Liver (tissue), 9 donors: ENCODE data around the gene CDC42SE2. TPM values are rescaled to one million over a fixed set of nuclear protein-coding genes. Genes with fewer than 3 reads are reported as not detected.

Experiments used
- DNase-seq: peaks from one replicate; pipeline ENCODE4 v3.0.0-alpha.2; 2017; ENCODE audit warnings: low spot score
- H3K27ac ChIP-seq, 2 donors: one replicate each; pipeline ENCODE4 v1.7.0; 2013; ENCODE audit warnings: inconsistent platforms in 2 of 2, low read length in 2 of 2, control low read depth in 1 of 2, low read depth in 1 of 2, mild to moderate bottlenecking in 1 of 2
- H3K27me3 ChIP-seq, 4 donors: one replicate each; pipeline versions ENCODE4 v1.6.1 to v1.7.0; 2013; ENCODE audit warnings: low read length in 3 of 4, inconsistent platforms in 1 of 4, mild to moderate bottlenecking in 1 of 4, moderate library complexity in 1 of 4; ENCODE audit not compliant: control insufficient read depth in 4 of 4, insufficient read depth in 4 of 4
- H3K36me3 ChIP-seq, 4 donors: one replicate each; pipeline versions ENCODE4 v1.6.1 to v1.7.0; 2013; ENCODE audit warnings: low read length in 3 of 4, mild to moderate bottlenecking in 3 of 4, low read depth in 1 of 4, moderate library complexity in 1 of 4; ENCODE audit not compliant: control insufficient read depth in 4 of 4, insufficient read depth in 3 of 4
- H3K4me1 ChIP-seq, 4 donors: one replicate each; pipeline versions ENCODE4 v1.6.1 to v1.7.0; 2013; ENCODE audit warnings: low read length in 3 of 4, mild to moderate bottlenecking in 3 of 4, moderate library complexity in 1 of 4; ENCODE audit not compliant: control insufficient read depth in 4 of 4, insufficient read depth in 4 of 4
- H3K4me3 ChIP-seq, 3 donors: one replicate each; pipeline versions ENCODE4 v1.6.1 to v1.7.0; 2013; ENCODE audit warnings: low read length in 3 of 3, control low read depth in 1 of 3, low read depth in 1 of 3, mild to moderate bottlenecking in 1 of 3
- H3K9ac ChIP-seq, 2 donors: one replicate each; pipeline ENCODE4 v1.7.0; 2013; ENCODE audit warnings: low read length in 2 of 2, mild to moderate bottlenecking in 2 of 2, moderate library complexity in 2 of 2, control low read depth in 1 of 2, low read depth in 1 of 2
- H3K9me3 ChIP-seq, 4 donors: one replicate each; pipeline versions ENCODE4 v1.6.1 to v1.7.0; 2013; ENCODE audit warnings: low read length in 3 of 4; ENCODE audit not compliant: control insufficient read depth in 4 of 4
- ATF3 ChIP-seq: IDR thresholded peaks from 2 replicates; pipeline ENCODE4 v1.6.1; 2016; ENCODE audit warnings: antibody characterized with exemption
- EGR1 ChIP-seq, 2 donors: IDR thresholded peaks; 2 replicates each; pipeline ENCODE4 v1.6.1; 2016 to 2018; ENCODE audit warnings: antibody characterized with exemption in 2 of 2, low read depth in 2 of 2
- FOXA1 ChIP-seq: IDR thresholded peaks from 2 replicates; pipeline ENCODE4 v1.6.1; 2016; ENCODE audit warnings: antibody characterized with exemption
- FOXA2 ChIP-seq: IDR thresholded peaks from 2 replicates; pipeline ENCODE4 v1.6.1; 2016; ENCODE audit warnings: antibody characterized with exemption
- GABPA ChIP-seq, 2 donors: IDR thresholded peaks in 1 of 2; conservative IDR thresholded peaks in 1 of 2; 2 replicates each; pipeline ENCODE4 v1.6.1; 2016; ENCODE audit warnings: antibody characterized with exemption in 2 of 2, mild to moderate bottlenecking in 1 of 2, moderate library complexity in 1 of 2
- HNF4A ChIP-seq, 2 donors: conservative IDR thresholded peaks; 2 replicates each; pipeline ENCODE4 v1.6.1; 2016; ENCODE audit warnings: antibody characterized with exemption in 2 of 2, mild to moderate bottlenecking in 2 of 2
- HNF4G ChIP-seq: IDR thresholded peaks from 2 replicates; pipeline ENCODE4 v1.6.1; 2016; ENCODE audit warnings: antibody characterized with exemption
- JUND ChIP-seq, 2 donors: IDR thresholded peaks; 2 replicates each; pipeline ENCODE4 v1.6.1; 2016; ENCODE audit warnings: antibody characterized with exemption in 2 of 2
- NR2F2 ChIP-seq: IDR thresholded peaks from 2 replicates; pipeline ENCODE4 v1.6.1; 2016; ENCODE audit warnings: antibody characterized with exemption
- RAD21 ChIP-seq, 2 donors: IDR thresholded peaks; 2 replicates each; pipeline ENCODE4 v1.6.1; 2016; ENCODE audit warnings: antibody characterized with exemption in 2 of 2, mild to moderate bottlenecking in 2 of 2
- RXRA ChIP-seq, 2 donors: IDR thresholded peaks; 2 replicates each; pipeline ENCODE4 v1.6.1; 2017 to 2018; ENCODE audit warnings: antibody characterized with exemption in 2 of 2, mild to moderate bottlenecking in 1 of 2
- SP1 ChIP-seq: IDR thresholded peaks from 2 replicates; pipeline ENCODE4 v1.6.1; 2018; ENCODE audit warnings: antibody characterized with exemption, mild to moderate bottlenecking
- TAF1 ChIP-seq: conservative IDR thresholded peaks from 2 replicates; pipeline ENCODE4 v1.6.1; 2016; ENCODE audit warnings: antibody characterized with exemption, mild to moderate bottlenecking
- YY1 ChIP-seq: IDR thresholded peaks from 2 replicates; pipeline ENCODE4 v1.6.1; 2016; ENCODE audit warnings: antibody characterized with exemption, mild to moderate bottlenecking
- WGBS: extraction: QIAGEN DNeasy Blood & Tissue Kit; methylation state at CpG from one replicate; pipeline ENCODE4 v1.1.7; 2013; 5-methylcytosine and 5-hydroxymethylcytosine counted together
- polyA plus RNA-seq, 2 donors: library from polyadenylated mRNA; stranded (reverse) in 1 of 2; unstranded in 1 of 2; fragments of 200-250 nt in 1 of 2; fragments of >200 nt in 1 of 2; fragmentation: Nextera tagmentation in 1 of 2; extraction: Ambion mirVana in 1 of 2; gene quantifications; one replicate each; pipeline versions ENCODE4 v1.2.1 to v1.2.3, GENCODE V29; 2013 to 2015
- total RNA-seq, 2 donors: library from RNA; depleted of rRNA; stranded (reverse); fragments of >200 nt; gene quantifications; one replicate each; pipeline ENCODE4 v1.2.3, GENCODE V29; 2014
- TF ChIP-seq, protein P1 (sequence below): IDR thresholded peaks from 2 replicates; pipeline ENCODE4 v1.6.1; 2016; ENCODE audit warnings: antibody characterized with exemption
- TF ChIP-seq, protein P2 (sequence below): IDR thresholded peaks from 2 replicates; pipeline ENCODE4 v1.6.1; 2016; ENCODE audit warnings: antibody characterized with exemption, mild to moderate bottlenecking
- TF ChIP-seq, protein P3 (sequence below): fragments of 150-350 bp; IDR thresholded peaks from 2 replicates; pipeline ENCODE4 v1.5.1; 2017; ENCODE audit warnings: improper control_type of control experiment, low read depth, low read length; ENCODE audit not compliant: missing input control
- TF ChIP-seq, protein P4 (sequence below): IDR thresholded peaks from 2 replicates; pipeline ENCODE4 v1.6.1; 2016; ENCODE audit warnings: antibody characterized with exemption
- donor health status: healthy.
- donor health status: healthy.
- donor health status: healthy.
- donor health status: healthy.
- donor health status: healthy.

CDC42SE2 gene
- total and polyA plus RNA-seq, 4 donors = 7.8 to 31.7 (median 17.0) TPM

- H3K36me3 ChIP-seq = no peaks in the 10 kb centered on the region
- 95% methylated on average over 2 of the region's 2 CpGs for WGBS
- H3K27me3 ChIP-seq = no peaks in the 10 kb centered on the region
- H3K4me3 ChIP-seq = no peak overlapping the region
- H3K4me1 ChIP-seq = peaks cover 0 to 2% (median 0%) of the 10 kb centered on the region in 4 donors
- TF ChIP-seq TAF1 (no peak), HNF4A (conservative IDR thresholded peaks at IDR 0.05) (no peak), ATF3 (no peak), GABPA (IDR thresholded peaks at IDR 0.05 in 1 of 2, conservative IDR thresholded peaks at IDR 0.05 in 1 of 2) (no peak), JUND (IDR thresholded peaks at IDR 0.05) (no peak), HNF4G (no peak), RAD21 (IDR thresholded peaks at IDR 0.05) (no peak)
- H3K9ac ChIP-seq = no peak overlapping the region
- no peak for DNase-seq
- no peak overlapping the region for H3K27ac ChIP-seq
- no peaks in the 10 kb centered on the region for H3K9me3 ChIP-seq
These were observed 108.0 kb downstream of the CDC42SE2 start for GRCh38 chr5:131371835-131372234.

GRCh38 chr5:131373265-131373664 is 109.4 kb downstream of the CDC42SE2 start:
- DNase-seq = no peak
- no peaks in the 10 kb centered on the region for H3K36me3 ChIP-seq
- no peak overlapping the region for H3K4me3 ChIP-seq
- no peak overlapping the region for H3K27ac ChIP-seq
- H3K4me1 ChIP-seq = peaks cover 0 to 2% (median 0%) of the 10 kb centered on the region in 4 donors
- no peak overlapping the region for H3K9ac ChIP-seq
- TF ChIP-seq GABPA (IDR thresholded peaks at IDR 0.05 in 1 of 2, conservative IDR thresholded peaks at IDR 0.05 in 1 of 2) (no peak), EGR1 (IDR thresholded peaks at IDR 0.05; ENCODE audit: low read depth in 2 of 2) (no peak), HNF4G (no peak), YY1 (no peak), FOXA2 (no peak), HNF4A (conservative IDR thresholded peaks at IDR 0.05) (no peak), ATF3 (no peak)
- TF ChIP-seq, protein P1, sequence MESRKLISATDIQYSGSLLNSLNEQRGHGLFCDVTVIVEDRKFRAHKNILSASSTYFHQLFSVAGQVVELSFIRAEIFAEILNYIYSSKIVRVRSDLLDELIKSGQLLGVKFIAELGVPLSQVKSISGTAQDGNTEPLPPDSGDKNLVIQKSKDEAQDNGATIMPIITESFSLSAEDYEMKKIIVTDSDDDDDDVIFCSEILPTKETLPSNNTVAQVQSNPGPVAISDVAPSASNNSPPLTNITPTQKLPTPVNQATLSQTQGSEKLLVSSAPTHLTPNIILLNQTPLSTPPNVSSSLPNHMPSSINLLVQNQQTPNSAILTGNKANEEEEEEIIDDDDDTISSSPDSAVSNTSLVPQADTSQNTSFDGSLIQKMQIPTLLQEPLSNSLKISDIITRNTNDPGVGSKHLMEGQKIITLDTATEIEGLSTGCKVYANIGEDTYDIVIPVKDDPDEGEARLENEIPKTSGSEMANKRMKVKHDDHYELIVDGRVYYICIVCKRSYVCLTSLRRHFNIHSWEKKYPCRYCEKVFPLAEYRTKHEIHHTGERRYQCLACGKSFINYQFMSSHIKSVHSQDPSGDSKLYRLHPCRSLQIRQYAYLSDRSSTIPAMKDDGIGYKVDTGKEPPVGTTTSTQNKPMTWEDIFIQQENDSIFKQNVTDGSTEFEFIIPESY = no peak
- no peaks in the 10 kb centered on the region for H3K27me3 ChIP-seq
- 92% methylated on average over 5 of the region's 5 CpGs for WGBS
- H3K9me3 ChIP-seq = no peaks in the 10 kb centered on the region

GRCh38 chr5:131375351-131375750 is 111.5 kb downstream of the CDC42SE2 start:
- H3K36me3 ChIP-seq = no peaks in the 10 kb centered on the region
- WGBS = 91% methylated on average over 2 of the region's 2 CpGs
- no peak overlapping the region for H3K9ac ChIP-seq
- H3K4me1 ChIP-seq = peaks cover 0 to 3% (median 2%) of the 10 kb centered on the region in 4 donors
- H3K27ac ChIP-seq = no peak overlapping the region
- H3K4me3 ChIP-seq = no peak overlapping the region
- no peak for DNase-seq
- no peaks in the 10 kb centered on the region for H3K9me3 ChIP-seq
- H3K27me3 ChIP-seq = no peaks in the 10 kb centered on the region
- TF ChIP-seq SP1 (no peak), GABPA (IDR thresholded peaks at IDR 0.05 in 1 of 2, conservative IDR thresholded peaks at IDR 0.05 in 1 of 2) (no peak), HNF4G (no peak), RXRA (IDR thresholded peaks at IDR 0.05) (no peak), ATF3 (no peak), TAF1 (no peak), RAD21 (IDR thresholded peaks at IDR 0.05) (no peak), FOXA1 (no peak), FOXA2 (no peak), EGR1 (IDR thresholded peaks at IDR 0.05; ENCODE audit: low read depth in 2 of 2) (no peak), YY1 (no peak), HNF4A (conservative IDR thresholded peaks at IDR 0.05) (no peak), JUND (IDR thresholded peaks at IDR 0.05) (no peak), NR2F2 (no peak)
- TF ChIP-seq, protein P2, sequence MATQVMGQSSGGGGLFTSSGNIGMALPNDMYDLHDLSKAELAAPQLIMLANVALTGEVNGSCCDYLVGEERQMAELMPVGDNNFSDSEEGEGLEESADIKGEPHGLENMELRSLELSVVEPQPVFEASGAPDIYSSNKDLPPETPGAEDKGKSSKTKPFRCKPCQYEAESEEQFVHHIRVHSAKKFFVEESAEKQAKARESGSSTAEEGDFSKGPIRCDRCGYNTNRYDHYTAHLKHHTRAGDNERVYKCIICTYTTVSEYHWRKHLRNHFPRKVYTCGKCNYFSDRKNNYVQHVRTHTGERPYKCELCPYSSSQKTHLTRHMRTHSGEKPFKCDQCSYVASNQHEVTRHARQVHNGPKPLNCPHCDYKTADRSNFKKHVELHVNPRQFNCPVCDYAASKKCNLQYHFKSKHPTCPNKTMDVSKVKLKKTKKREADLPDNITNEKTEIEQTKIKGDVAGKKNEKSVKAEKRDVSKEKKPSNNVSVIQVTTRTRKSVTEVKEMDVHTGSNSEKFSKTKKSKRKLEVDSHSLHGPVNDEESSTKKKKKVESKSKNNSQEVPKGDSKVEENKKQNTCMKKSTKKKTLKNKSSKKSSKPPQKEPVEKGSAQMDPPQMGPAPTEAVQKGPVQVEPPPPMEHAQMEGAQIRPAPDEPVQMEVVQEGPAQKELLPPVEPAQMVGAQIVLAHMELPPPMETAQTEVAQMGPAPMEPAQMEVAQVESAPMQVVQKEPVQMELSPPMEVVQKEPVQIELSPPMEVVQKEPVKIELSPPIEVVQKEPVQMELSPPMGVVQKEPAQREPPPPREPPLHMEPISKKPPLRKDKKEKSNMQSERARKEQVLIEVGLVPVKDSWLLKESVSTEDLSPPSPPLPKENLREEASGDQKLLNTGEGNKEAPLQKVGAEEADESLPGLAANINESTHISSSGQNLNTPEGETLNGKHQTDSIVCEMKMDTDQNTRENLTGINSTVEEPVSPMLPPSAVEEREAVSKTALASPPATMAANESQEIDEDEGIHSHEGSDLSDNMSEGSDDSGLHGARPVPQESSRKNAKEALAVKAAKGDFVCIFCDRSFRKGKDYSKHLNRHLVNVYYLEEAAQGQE = no peak
- TF ChIP-seq, protein P3, sequence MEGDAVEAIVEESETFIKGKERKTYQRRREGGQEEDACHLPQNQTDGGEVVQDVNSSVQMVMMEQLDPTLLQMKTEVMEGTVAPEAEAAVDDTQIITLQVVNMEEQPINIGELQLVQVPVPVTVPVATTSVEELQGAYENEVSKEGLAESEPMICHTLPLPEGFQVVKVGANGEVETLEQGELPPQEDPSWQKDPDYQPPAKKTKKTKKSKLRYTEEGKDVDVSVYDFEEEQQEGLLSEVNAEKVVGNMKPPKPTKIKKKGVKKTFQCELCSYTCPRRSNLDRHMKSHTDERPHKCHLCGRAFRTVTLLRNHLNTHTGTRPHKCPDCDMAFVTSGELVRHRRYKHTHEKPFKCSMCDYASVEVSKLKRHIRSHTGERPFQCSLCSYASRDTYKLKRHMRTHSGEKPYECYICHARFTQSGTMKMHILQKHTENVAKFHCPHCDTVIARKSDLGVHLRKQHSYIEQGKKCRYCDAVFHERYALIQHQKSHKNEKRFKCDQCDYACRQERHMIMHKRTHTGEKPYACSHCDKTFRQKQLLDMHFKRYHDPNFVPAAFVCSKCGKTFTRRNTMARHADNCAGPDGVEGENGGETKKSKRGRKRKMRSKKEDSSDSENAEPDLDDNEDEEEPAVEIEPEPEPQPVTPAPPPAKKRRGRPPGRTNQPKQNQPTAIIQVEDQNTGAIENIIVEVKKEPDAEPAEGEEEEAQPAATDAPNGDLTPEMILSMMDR = no peak
- TF ChIP-seq, protein P4, sequence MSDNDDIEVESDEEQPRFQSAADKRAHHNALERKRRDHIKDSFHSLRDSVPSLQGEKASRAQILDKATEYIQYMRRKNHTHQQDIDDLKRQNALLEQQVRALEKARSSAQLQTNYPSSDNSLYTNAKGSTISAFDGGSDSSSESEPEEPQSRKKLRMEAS = no peak
